ENCODE results near the gene BRAP.
"Not testable (repeated sequence)": the region's sequence is repeated elsewhere in the genome, so short reads cannot be mapped to it uniquely, and the experiment has no call there.

The BRAP gene

GRCh38 chr12:111655356-111655755, 30.4 kb downstream of the BRAP start:
- no peak for DNase-seq (ENCODE audit: low read depth, low spot score)
- TF ChIP-seq CTCF (IDR thresholded peaks at IDR 0.05; ENCODE audit: low read depth, low read length), result no peak
- H3K4me3 ChIP-seq (ENCODE audit: low read depth, low read length), result no peak overlapping the region
- in situ Hi-C loops (cut with HindIII; ENCODE audit: low sequenced_read_pairs), result no loop called here

- no peak overlapping the region for H3K4me3 ChIP-seq (ENCODE audit: low read depth, low read length)
- no peak for TF ChIP-seq CTCF (IDR thresholded peaks at IDR 0.05; ENCODE audit: low read depth, low read length)
- no peak for DNase-seq (ENCODE audit: low read depth, low spot score)
- in situ Hi-C loops (cut with HindIII; ENCODE audit: low sequenced_read_pairs), result no loop called here
Measured at GRCh38 chr12:111653596-111653995, 32.2 kb downstream of the BRAP start.

DNA sequence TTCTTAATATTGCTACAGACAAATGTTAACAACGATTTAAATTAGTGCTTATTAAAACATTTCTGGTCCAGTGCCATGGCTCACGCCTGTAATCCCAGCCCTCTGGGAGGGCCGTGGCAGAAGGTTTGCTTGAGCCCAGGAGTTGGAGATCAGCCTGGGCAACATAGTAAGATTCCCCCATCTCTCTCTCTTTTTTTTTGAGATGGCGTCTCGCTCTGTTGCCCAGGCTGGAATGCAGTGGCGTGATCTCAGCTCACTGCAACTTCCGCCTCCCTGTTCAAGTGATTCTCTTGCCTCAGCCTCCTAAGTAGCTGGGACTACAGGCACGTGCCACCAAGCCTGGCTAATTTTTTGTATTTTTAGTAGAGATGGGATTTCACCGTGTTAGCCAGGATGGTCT, 33.2 kb downstream of the BRAP start:
- in situ Hi-C loops (cut with HindIII; ENCODE audit: low sequenced_read_pairs); DNase-seq (ENCODE audit: low read depth, low spot score); H3K4me3 ChIP-seq (ENCODE audit: low read depth, low read length): not testable (repeated sequence)

DNA sequence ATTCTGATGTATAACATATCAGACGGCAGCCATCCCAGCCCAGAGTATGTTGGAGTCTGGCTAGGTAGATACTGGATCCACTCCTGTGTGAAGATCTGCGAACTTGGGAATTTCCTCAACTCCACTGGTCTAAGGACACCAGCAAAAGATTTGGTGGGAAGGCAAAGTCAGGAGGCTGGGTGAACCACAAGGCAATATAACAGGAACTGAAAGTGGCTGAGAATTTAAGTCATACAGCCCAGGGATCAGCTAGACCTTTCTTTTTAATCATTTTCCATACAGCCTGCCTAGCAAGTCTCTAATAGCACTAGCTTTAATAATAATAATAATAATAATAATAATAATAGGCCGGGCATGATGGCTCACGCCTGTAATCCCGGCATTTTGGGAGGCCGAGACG, 34.8 kb downstream of the BRAP start:
- no peak for TF ChIP-seq CTCF (IDR thresholded peaks at IDR 0.05; ENCODE audit: low read depth, low read length)
- DNase-seq (ENCODE audit: low read depth, low spot score), result no peak
- in situ Hi-C loops (cut with HindIII; ENCODE audit: low sequenced_read_pairs), result no loop called here
- H3K4me3 ChIP-seq (ENCODE audit: low read depth, low read length), result no peak overlapping the region

GRCh38 chr12:111645433-111645832, 40.3 kb downstream of the BRAP start:
- in situ Hi-C loops (cut with HindIII; ENCODE audit: low sequenced_read_pairs), result no loop called here
- no peak for TF ChIP-seq CTCF (IDR thresholded peaks at IDR 0.05; ENCODE audit: low read depth, low read length)
- H3K4me3 ChIP-seq (ENCODE audit: low read depth, low read length), result no peak overlapping the region
- peak; percentile 66 for DNase-seq (ENCODE audit: low read depth, low spot score)

DNA sequence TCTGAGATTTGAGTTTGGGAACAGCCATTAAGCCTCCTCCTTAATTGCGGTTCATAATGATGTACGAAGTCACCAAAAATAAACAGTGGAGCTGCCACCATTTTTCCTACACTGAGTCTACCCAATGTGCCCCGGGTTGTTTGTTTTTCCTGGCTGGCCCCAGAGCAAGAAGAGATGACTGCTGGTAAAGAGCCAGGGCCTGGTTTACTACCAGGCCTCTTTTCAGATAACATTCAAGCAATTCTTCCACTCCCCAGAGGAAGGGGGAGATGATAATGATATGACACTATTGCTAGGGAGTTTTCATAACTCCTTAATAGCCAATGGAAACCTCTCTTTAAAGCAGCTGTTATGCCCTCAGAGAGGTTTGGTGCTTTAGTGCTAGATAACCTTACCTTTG, 42.3 kb downstream of the BRAP start:
- TF ChIP-seq CTCF (IDR thresholded peaks at IDR 0.05; ENCODE audit: low read depth, low read length), result no peak
- in situ Hi-C loops (cut with HindIII; ENCODE audit: low sequenced_read_pairs), result no loop called here
- DNase-seq (ENCODE audit: low read depth, low spot score), result peak; percentile 76

DNA sequence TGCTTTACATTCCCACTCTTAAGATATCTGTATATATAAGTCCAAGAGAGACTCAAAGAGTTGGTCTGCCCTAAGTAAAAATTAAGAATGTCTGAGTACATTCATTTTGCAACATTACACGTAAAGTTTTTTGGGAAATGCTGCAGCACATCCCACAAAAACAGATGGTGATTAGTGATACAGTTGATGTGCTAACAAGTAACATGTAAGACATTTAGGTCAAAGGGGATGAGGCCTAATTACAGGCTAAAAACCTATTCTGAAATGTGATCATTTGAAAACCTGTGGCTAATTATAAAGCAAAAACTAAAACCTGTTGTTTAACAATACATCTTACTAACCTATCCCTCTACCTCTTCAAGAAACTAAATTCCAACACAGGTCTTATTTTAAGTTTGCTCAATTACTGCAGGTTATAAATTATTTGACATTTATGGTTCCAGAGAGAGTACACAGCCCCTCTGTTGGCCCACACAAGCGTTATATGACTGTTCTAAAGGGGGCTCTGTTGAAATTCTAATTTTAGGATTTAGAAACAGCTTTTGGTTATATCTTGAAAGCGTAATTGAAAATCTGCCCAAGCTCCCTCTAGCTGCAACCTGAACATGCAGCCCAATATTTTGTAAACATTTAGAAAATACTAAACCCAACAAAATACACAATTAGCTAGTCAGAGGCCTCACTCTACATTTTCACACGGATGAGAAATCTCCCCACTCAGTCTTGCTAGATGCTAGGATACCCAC, 42.9 kb downstream of the BRAP start:
- in situ Hi-C loops (cut with HindIII; ENCODE audit: low sequenced_read_pairs), result no loop called here
- TF ChIP-seq CTCF (IDR thresholded peaks at IDR 0.05; ENCODE audit: low read depth, low read length), result no peak
- H3K4me3 ChIP-seq (ENCODE audit: low read depth, low read length), result no peak overlapping the region
- DNase-seq (ENCODE audit: low read depth, low spot score), result no peak

More for the DNA sequence above, 42.3 kb downstream of the BRAP start:
- H3K4me3 ChIP-seq (ENCODE audit: low read depth, low read length), result no peak overlapping the region
